ENCODE measurements around the gene RSRC1. TPM values are rescaled to one million over a fixed set of nuclear protein-coding genes. Genes with fewer than 3 reads are reported as not detected.

Gene RSRC1
- total RNA-seq, 2 experiments from 2014 or later = 76.3 to 78.1 TPM

GRCh38 chr3:158094235-158095110 lies 15.4 kb upstream of the RSRC1 start:
- no peaks in the 10 kb centered on the region for H3K9me2 ChIP-seq (ENCODE audit: insufficient read depth, low read length)
- POLR2A ChIA-PET = interaction anchor here (0.6 to 0.9 kb wide), 3 partner anchors 15 to 245 kb away, joined by 3 to 5 read pairs (median 4); partner anchors contain the start of gene RSRC1
- no peak for DNase-seq (ENCODE audit: low spot score)
- H2AFZ ChIP-seq (ENCODE audit: low read length) = no peak overlapping the region
- H3K4me3 ChIP-seq (ENCODE audit: low read depth, low read length, poor library complexity, severe bottlenecking) = no peak overlapping the region
- intact Hi-C loops (cut with micrococcal nuclease; ENCODE audit: unreplicated experiment) = loop anchor here (5.0 to 10.0 kb wide), 2 partner anchors 338 to 710 kb away; partner anchors contain the start of gene MFSD1
- H3K36me3 ChIP-seq (ENCODE audit: insufficient read depth, low read length) = no peaks in the 10 kb centered on the region
- no peak overlapping the region for H3K27ac ChIP-seq (ENCODE audit: low read depth, low read length, poor library complexity, severe bottlenecking)
- no peaks in the 10 kb centered on the region for H3K9me3 ChIP-seq (ENCODE audit: low read length)
- no peaks in the 10 kb centered on the region for H3K79me2 ChIP-seq (ENCODE audit: insufficient read depth, low read depth, low read length)
- CTCF ChIA-PET (ENCODE audit: unreplicated experiment) = no interaction called here
- H3K4me1 ChIP-seq (ENCODE audit: insufficient read depth, low read length, poor library complexity, severe bottlenecking) = peaks cover 12% of the 10 kb centered on the region
- H4K20me1 ChIP-seq (ENCODE audit: insufficient read depth, low read length) = no peaks in the 10 kb centered on the region
- H3K4me2 ChIP-seq (ENCODE audit: low read length) = no peak overlapping the region; the same call in 1 of the 2 replicates
- BruUV-seq (replicated peaks) = no TSS peak
- TF ChIP-seq EZH2phosphoT487 (IDR thresholded peaks at IDR 0.05; ENCODE audit: borderline replicate concordance, low read depth, low read length) (no peak), CTCF (conservative IDR thresholded peaks at IDR 0.05; ENCODE audit: low read length) (no peak)

GRCh38 chr3:158095111-158095813 lies 14.6 kb upstream of the RSRC1 start:
- ChIA-PET CTCF (ENCODE audit: unreplicated experiment) (no interaction called here), POLR2A (interaction anchor here (0.6 to 2.6 kb wide), 4 partner anchors 13 to 244 kb away, joined by 3 to 19 read pairs (median 4); partner anchors contain the start of gene RSRC1)
- no peak overlapping the region for H3K4me3 ChIP-seq (ENCODE audit: low read depth, low read length, poor library complexity, severe bottlenecking)
- H4K20me1 ChIP-seq (ENCODE audit: insufficient read depth, low read length) = no peaks in the 10 kb centered on the region
- no peak overlapping the region for H3K27ac ChIP-seq (ENCODE audit: low read depth, low read length, poor library complexity, severe bottlenecking)
- H3K36me3 ChIP-seq (ENCODE audit: insufficient read depth, low read length) = no peaks in the 10 kb centered on the region
- DNase-seq (ENCODE audit: low spot score) = no peak
- no peaks in the 10 kb centered on the region for H3K79me2 ChIP-seq (ENCODE audit: insufficient read depth, low read depth, low read length)
- TF ChIP-seq CTCF (conservative IDR thresholded peaks at IDR 0.05; ENCODE audit: low read length) = no peak
- TF ChIP-seq EZH2phosphoT487 (IDR thresholded peaks at IDR 0.05; ENCODE audit: borderline replicate concordance, low read depth, low read length) = no peak
- H2AFZ ChIP-seq (ENCODE audit: low read length) = no peak overlapping the region
- no peak overlapping the region; the same call in 1 of the 2 replicates for H3K4me2 ChIP-seq (ENCODE audit: low read length)
- H3K4me1 ChIP-seq (ENCODE audit: insufficient read depth, low read length, poor library complexity, severe bottlenecking) = peaks cover 12% of the 10 kb centered on the region
- intact Hi-C loops (cut with micrococcal nuclease; ENCODE audit: unreplicated experiment) = loop anchor here (5.0 to 10.0 kb wide), 2 partner anchors 337 to 710 kb away; partner anchors contain the start of gene MFSD1
- H3K9me3 ChIP-seq (ENCODE audit: low read length) = no peaks in the 10 kb centered on the region
- no peaks in the 10 kb centered on the region for H3K9me2 ChIP-seq (ENCODE audit: insufficient read depth, low read length)
- no TSS peak for BruUV-seq (replicated peaks)
